ENCODE data around the gene ACTBL2. TPM values are rescaled to one million over a fixed set of nuclear protein-coding genes. Genes with fewer than 3 reads are reported as not detected.
A peak's percentile ranks its signal among the peaks of the same experiment; 100 is the strongest.

ACTBL2 gene
- total RNA-seq, 1 donor from 2014 or later: 11.8 TPM

DNA sequence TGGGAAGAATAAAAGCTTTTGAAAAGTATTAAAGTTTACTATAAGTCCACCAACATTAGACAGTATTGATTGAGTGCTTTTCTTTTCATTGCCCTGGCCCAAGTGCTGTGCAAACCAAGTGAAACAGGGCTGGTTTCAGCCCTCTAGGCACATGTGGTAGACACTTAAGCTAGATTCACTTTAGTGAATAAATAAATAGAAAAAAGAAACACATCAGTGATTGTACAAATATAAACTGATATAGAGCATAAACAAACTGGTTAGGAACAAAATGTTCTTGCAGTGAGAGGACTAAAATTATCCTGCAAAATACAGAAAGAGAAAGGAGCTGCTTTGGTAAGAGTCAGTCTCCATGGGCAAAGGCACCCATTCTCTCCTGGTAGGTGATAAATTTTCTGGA, 29.7 kb downstream of the ACTBL2 start:
- Histone ChIP-seq H3K27me3 (ENCODE audit: insufficient read depth, low read length) (no peaks in the 10 kb centered on the region), H3K9me3 (ENCODE audit: insufficient read depth, low read depth, low read length) (no peaks in the 10 kb centered on the region), H3K4me3 (ENCODE audit: insufficient read depth, low read depth, low read length) (no peak overlapping the region), H3K4me2 (ENCODE audit: low read length) (no peak overlapping the region), H4K20me1 (ENCODE audit: insufficient read depth, low read length) (no peaks in the 10 kb centered on the region), H3K4me1 (ENCODE audit: insufficient read depth, low read length) (peaks cover 15% of the 10 kb centered on the region), H3K27ac (ENCODE audit: low read depth, low read length) (no peak overlapping the region), H2AFZ (ENCODE audit: low read depth, low read length) (no peak overlapping the region), H3K36me3 (ENCODE audit: insufficient read depth, low read length) (no peaks in the 10 kb centered on the region), H3K79me2 (ENCODE audit: insufficient read depth, low read length) (no peaks in the 10 kb centered on the region), H3K9ac (ENCODE audit: low read length) (no peak overlapping the region)
- no peak for DNase-seq (ENCODE audit: low read depth)
- Mint-ChIP-seq H3K27ac (ENCODE audit: unreplicated experiment) (no peak overlapping the region), H3K4me3 (ENCODE audit: unreplicated experiment) (no peak overlapping the region), H3K36me3 (ENCODE audit: low read depth, unreplicated experiment) (no peaks in the 10 kb centered on the region), H3K27me3 (ENCODE audit: low read depth, unreplicated experiment) (peaks cover 2% of the 10 kb centered on the region), H3K4me1 (ENCODE audit: low read depth, unreplicated experiment) (peaks cover 22% of the 10 kb centered on the region), H3K9me3 (ENCODE audit: unreplicated experiment) (no peaks in the 10 kb centered on the region)
- TF ChIP-seq, protein P1, sequence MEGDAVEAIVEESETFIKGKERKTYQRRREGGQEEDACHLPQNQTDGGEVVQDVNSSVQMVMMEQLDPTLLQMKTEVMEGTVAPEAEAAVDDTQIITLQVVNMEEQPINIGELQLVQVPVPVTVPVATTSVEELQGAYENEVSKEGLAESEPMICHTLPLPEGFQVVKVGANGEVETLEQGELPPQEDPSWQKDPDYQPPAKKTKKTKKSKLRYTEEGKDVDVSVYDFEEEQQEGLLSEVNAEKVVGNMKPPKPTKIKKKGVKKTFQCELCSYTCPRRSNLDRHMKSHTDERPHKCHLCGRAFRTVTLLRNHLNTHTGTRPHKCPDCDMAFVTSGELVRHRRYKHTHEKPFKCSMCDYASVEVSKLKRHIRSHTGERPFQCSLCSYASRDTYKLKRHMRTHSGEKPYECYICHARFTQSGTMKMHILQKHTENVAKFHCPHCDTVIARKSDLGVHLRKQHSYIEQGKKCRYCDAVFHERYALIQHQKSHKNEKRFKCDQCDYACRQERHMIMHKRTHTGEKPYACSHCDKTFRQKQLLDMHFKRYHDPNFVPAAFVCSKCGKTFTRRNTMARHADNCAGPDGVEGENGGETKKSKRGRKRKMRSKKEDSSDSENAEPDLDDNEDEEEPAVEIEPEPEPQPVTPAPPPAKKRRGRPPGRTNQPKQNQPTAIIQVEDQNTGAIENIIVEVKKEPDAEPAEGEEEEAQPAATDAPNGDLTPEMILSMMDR (IDR thresholded peaks at IDR 0.05; ENCODE audit: insufficient read depth, low read depth, low read length): no peak
- TF ChIP-seq EZH2 (IDR thresholded peaks at IDR 0.05; ENCODE audit: insufficient read depth, low read length): no peak
- no peak for FAIRE-seq

DNA sequence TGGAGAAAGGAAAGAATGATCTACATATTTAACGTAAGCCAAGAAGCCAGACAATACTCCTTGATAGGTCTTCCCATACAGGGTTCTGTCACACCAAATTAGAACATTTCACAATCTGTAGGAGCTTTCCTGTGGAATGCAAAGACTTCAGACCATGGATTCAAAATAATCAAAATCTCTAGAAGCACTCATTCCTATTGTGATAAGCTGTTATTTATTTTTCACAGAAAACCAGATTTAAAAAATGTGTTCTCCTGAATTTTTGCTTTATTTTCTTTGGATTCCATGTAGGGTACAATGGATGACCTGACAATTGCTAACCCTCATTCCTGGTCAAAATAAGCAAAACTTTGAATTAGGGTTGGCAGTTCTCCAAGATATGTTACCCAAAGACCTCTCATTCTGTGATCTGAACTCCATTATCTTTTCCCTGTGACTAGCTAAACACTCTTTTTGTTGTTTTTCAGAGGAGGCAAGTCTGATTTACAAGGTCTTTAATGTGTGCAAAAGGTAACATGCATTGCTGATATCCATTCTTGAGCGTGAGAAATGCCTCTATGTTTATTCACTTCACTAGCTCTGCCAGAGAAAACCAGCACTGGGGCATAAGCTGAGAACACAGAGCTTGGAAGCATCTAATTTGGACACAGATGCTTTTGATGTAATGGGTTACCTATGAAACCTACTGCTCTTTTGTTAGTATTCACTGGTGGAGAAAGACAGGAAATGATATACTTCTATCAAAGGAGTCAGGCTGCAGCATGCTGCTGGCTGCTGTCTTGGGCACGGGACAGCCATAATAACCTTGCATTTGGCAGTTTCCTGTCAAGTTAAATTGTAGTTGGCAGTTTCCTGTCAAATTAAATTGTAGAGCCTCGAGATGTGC, 31.4 kb downstream of the ACTBL2 start:
- Mint-ChIP-seq H3K4me3 (ENCODE audit: unreplicated experiment) (no peak overlapping the region), H3K27ac (ENCODE audit: unreplicated experiment) (no peak overlapping the region), H3K9me3 (ENCODE audit: unreplicated experiment) (no peaks in the 10 kb centered on the region), H3K4me1 (ENCODE audit: low read depth, unreplicated experiment) (peaks cover 20% of the 10 kb centered on the region), H3K36me3 (ENCODE audit: low read depth, unreplicated experiment) (no peaks in the 10 kb centered on the region), H3K27me3 (ENCODE audit: low read depth, unreplicated experiment) (no peaks in the 10 kb centered on the region)
- H3K27ac ChIP-seq (ENCODE audit: low read depth, low read length): peak overlapping the region; percentile 74
- H3K4me3 ChIP-seq (ENCODE audit: insufficient read depth, low read depth, low read length): no peak overlapping the region
- peak; percentile 98 for DNase-seq (ENCODE audit: low read depth)
- no peak overlapping the region for H2AFZ ChIP-seq (ENCODE audit: low read depth, low read length)
- H3K9me3 ChIP-seq (ENCODE audit: insufficient read depth, low read depth, low read length): no peaks in the 10 kb centered on the region
- H3K4me2 ChIP-seq (ENCODE audit: low read length): peak overlapping the region; percentile 35
- H3K9ac ChIP-seq (ENCODE audit: low read length): peak overlapping the region; percentile 50
- H3K27me3 ChIP-seq (ENCODE audit: insufficient read depth, low read length): no peaks in the 10 kb centered on the region
- no peaks in the 10 kb centered on the region for H3K79me2 ChIP-seq (ENCODE audit: insufficient read depth, low read length)
- peak; percentile 63 for FAIRE-seq
- TF ChIP-seq, protein P1 (IDR thresholded peaks at IDR 0.05; ENCODE audit: insufficient read depth, low read depth, low read length): no peak
- TF ChIP-seq EZH2 (IDR thresholded peaks at IDR 0.05; ENCODE audit: insufficient read depth, low read length): no peak
- H4K20me1 ChIP-seq (ENCODE audit: insufficient read depth, low read length): no peaks in the 10 kb centered on the region
- H3K4me1 ChIP-seq (ENCODE audit: insufficient read depth, low read length): peaks cover 15% of the 10 kb centered on the region
- no peaks in the 10 kb centered on the region for H3K36me3 ChIP-seq (ENCODE audit: insufficient read depth, low read length)

DNA sequence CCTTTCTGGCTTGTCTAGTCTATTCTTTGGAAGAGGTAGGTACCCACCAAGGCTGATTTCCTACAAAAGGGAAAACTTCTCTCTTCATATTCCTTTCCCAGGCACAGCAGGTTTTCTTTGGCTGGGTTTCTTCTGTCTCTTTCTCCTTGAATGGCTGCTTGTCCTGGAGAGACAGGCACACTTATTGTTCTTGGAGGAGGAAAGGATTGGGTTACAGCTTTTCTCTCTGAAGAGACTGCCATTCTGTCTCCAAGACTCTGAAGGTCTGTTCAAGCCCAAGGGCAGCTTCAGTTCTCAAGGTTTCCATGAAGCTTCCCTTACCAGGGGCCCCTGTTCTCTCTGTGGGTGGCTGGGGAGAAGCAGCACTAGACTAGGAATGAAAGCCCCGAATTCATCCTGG, 33.9 kb downstream of the ACTBL2 start:
- Histone ChIP-seq H3K27ac (ENCODE audit: low read depth, low read length) (no peak overlapping the region), H4K20me1 (ENCODE audit: insufficient read depth, low read length) (no peaks in the 10 kb centered on the region), H3K27me3 (ENCODE audit: insufficient read depth, low read length) (no peaks in the 10 kb centered on the region), H3K9ac (ENCODE audit: low read length) (no peak overlapping the region), H3K4me3 (ENCODE audit: insufficient read depth, low read depth, low read length) (no peak overlapping the region), H3K36me3 (ENCODE audit: insufficient read depth, low read length) (no peaks in the 10 kb centered on the region), H3K4me1 (ENCODE audit: insufficient read depth, low read length) (peaks cover 15% of the 10 kb centered on the region), H2AFZ (ENCODE audit: low read depth, low read length) (no peak overlapping the region), H3K9me3 (ENCODE audit: insufficient read depth, low read depth, low read length) (no peaks in the 10 kb centered on the region), H3K79me2 (ENCODE audit: insufficient read depth, low read length) (no peaks in the 10 kb centered on the region), H3K4me2 (ENCODE audit: low read length) (no peak overlapping the region)
- DNase-seq (ENCODE audit: low read depth) (no peak), FAIRE-seq (no peak)
- Mint-ChIP-seq H3K36me3 (ENCODE audit: low read depth, unreplicated experiment) (no peaks in the 10 kb centered on the region), H3K27me3 (ENCODE audit: low read depth, unreplicated experiment) (no peaks in the 10 kb centered on the region), H3K27ac (ENCODE audit: unreplicated experiment) (no peak overlapping the region), H3K4me1 (ENCODE audit: low read depth, unreplicated experiment) (peaks cover 23% of the 10 kb centered on the region), H3K9me3 (ENCODE audit: unreplicated experiment) (no peaks in the 10 kb centered on the region), H3K4me3 (ENCODE audit: unreplicated experiment) (no peak overlapping the region)
- TF ChIP-seq, protein P1 (IDR thresholded peaks at IDR 0.05; ENCODE audit: insufficient read depth, low read depth, low read length): no peak
- no peak for TF ChIP-seq EZH2 (IDR thresholded peaks at IDR 0.05; ENCODE audit: insufficient read depth, low read length)
